HL-60 (cell line): ENCODE results near the gene CLSTN3.

ENCODE experiments used
- DNase-seq, 2 experiments: peaks; one replicate each; pipeline ENCODE4 v3.0.0-alpha.2; 2010 to 2020; ENCODE audit warnings: low read depth in 1 of 2, low spot score in 1 of 2
- H3K27ac ChIP-seq: fragments of 250-450 bp; sonication (Bioruptor Pico); replicated peaks from 2 replicates; pipeline ENCODE4 v1.5.1; 2020; ENCODE audit warnings: mild to moderate bottlenecking, moderate library complexity
- H3K27me3 ChIP-seq: fragments of 250-450 bp; sonication (Bioruptor Pico); 2 replicates; pipeline ENCODE4 v1.5.1; 2021; ENCODE audit warnings: mild to moderate bottlenecking, moderate library complexity; ENCODE audit not compliant: insufficient read depth, poor library complexity, severe bottlenecking
- H3K4me3 ChIP-seq: replicated peaks from 2 replicates; pipeline ENCODE4 v1.5.1; 2011; ENCODE audit warnings: mild to moderate bottlenecking, control low read depth, low read length; ENCODE audit not compliant: insufficient read depth
- GABPA ChIP-seq: IDR thresholded peaks from 2 replicates; pipeline ENCODE4 v1.6.1; 2012; ENCODE audit warnings: low read depth
- POLR2AphosphoS5 ChIP-seq: IDR thresholded peaks from 2 replicates; pipeline ENCODE4 v1.6.1; 2012; ENCODE audit warnings: low read depth
- REST ChIP-seq: IDR thresholded peaks from 2 replicates; pipeline ENCODE4 v1.6.1; 2012; ENCODE audit warnings: low read depth; ENCODE audit not compliant: insufficient replicate concordance
- SPI1 ChIP-seq: IDR thresholded peaks from 2 replicates; pipeline ENCODE4 v1.6.1; 2012; ENCODE audit warnings: low read depth, mild to moderate bottlenecking, borderline replicate concordance
- TF ChIP-seq, protein P1 (sequence below): IDR thresholded peaks from one replicate; pipeline ENCODE4 v1.5.1; 2011; ENCODE audit warnings: low read length, control low read depth, inconsistent platforms; ENCODE audit not compliant: insufficient read depth

The CLSTN3 gene

DNA sequence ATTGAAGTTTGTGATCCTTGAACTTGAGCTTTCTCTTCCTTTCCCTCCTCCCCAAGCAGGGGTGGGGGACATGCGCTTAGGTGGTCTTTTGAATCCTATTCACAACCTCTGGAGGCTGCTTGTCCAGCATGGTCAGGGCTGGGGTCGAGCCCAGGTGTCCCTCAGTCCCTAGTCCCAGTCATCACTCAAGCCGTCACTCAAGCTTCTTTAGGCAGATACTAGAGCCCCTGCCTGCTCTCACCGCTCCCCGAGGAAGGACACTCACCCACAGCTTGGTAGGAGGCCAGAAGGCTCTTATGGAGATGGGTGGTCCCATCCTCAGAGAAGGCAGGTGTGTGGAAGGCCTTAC, 20.6 kb upstream of the CLSTN3 start:
- peak overlapping the region; percentile 95 for H3K27ac ChIP-seq

GRCh38 chr12:7110661-7111060, 19.5 kb upstream of the CLSTN3 start:
- no peak for DNase-seq
- H3K4me3 ChIP-seq: no peak overlapping the region
- no peak overlapping the region for H3K27ac ChIP-seq
- H3K27me3 ChIP-seq: no peaks in the 10 kb centered on the region
- TF ChIP-seq POLR2AphosphoS5 (no peak), SPI1 (no peak), GABPA (no peak), REST (no peak)
- TF ChIP-seq, protein P1, sequence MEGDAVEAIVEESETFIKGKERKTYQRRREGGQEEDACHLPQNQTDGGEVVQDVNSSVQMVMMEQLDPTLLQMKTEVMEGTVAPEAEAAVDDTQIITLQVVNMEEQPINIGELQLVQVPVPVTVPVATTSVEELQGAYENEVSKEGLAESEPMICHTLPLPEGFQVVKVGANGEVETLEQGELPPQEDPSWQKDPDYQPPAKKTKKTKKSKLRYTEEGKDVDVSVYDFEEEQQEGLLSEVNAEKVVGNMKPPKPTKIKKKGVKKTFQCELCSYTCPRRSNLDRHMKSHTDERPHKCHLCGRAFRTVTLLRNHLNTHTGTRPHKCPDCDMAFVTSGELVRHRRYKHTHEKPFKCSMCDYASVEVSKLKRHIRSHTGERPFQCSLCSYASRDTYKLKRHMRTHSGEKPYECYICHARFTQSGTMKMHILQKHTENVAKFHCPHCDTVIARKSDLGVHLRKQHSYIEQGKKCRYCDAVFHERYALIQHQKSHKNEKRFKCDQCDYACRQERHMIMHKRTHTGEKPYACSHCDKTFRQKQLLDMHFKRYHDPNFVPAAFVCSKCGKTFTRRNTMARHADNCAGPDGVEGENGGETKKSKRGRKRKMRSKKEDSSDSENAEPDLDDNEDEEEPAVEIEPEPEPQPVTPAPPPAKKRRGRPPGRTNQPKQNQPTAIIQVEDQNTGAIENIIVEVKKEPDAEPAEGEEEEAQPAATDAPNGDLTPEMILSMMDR: no peak

More for the DNA sequence above, 20.6 kb upstream of the CLSTN3 start:
- no peak for TF ChIP-seq SPI1
- TF ChIP-seq REST: no peak
- TF ChIP-seq POLR2AphosphoS5: no peak
- TF ChIP-seq, protein P1: no peak
- TF ChIP-seq GABPA: no peak
- peak overlapping the region; percentile 51; the same call in 1 of the 2 replicates for H3K4me3 ChIP-seq
- H3K27me3 ChIP-seq: no peaks in the 10 kb centered on the region
- no peak for DNase-seq

- H3K27me3 ChIP-seq: no peaks in the 10 kb centered on the region
- no peak overlapping the region for H3K27ac ChIP-seq
- H3K4me3 ChIP-seq: no peak overlapping the region
- no peak for DNase-seq
- TF ChIP-seq REST: no peak
- no peak for TF ChIP-seq SPI1
- TF ChIP-seq GABPA: no peak
- TF ChIP-seq, protein P1: no peak
Observed at GRCh38 chr12:7112041-7112440, 18.1 kb upstream of the CLSTN3 start.
